ENCODE results near the gene STARD13.

STARD13 gene

GRCh38 chr13:33111414-33112110, 174.0 kb downstream of the STARD13 start:
- DNase-seq (ENCODE audit: low read depth), result no peak

DNA sequence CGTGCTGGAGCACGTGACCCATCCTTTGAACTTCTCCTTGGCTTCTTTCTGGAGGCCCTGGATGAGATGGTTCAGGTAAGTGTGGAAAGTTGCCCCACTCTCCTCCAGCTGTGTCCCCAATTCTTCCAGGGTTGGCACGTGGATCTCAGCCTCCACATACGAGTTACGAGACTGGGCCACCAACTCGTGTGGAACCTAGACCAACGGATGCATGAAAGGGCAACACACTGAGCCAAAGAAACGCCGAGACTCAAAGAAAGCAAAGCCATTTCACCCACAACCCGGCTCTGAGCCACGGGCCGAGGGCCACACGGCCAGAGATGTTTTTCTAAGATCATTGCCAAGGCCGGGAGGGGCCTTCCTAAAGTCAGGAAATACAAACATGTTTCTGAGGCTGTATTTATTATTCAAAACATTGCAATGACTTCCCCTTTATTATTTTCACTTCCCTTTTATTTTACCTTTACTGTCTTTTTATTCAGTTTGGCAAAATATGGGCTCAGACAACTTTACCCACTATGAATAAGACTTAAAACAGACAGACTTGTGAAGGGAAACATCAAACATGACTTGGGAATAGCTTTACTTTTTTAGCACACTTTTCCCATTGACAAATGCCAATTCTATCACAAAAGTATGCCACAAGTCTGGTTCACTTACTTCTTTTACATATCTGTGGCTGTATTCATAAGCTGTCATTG, 174.7 kb downstream of the STARD13 start:
- DNase-seq (ENCODE audit: low read depth), result no peak

DNA sequence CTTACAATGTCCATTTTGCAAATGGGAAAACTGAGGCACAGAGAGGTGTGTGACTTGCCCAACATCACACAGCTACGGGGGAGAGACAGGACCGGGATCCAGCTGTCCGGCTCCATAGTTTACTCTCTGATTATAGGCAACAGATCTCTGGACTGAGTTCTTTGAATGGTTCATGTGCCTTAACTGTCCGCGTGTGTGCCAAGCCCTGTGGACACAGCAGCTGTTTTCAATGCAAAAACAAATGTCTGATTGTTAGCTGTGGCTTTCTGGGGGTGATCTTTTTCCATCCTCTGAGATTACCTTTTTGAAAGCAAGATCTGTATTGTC, 175.2 kb downstream of the STARD13 start:
- DNase-seq (ENCODE audit: low read depth), result no peak

DNA sequence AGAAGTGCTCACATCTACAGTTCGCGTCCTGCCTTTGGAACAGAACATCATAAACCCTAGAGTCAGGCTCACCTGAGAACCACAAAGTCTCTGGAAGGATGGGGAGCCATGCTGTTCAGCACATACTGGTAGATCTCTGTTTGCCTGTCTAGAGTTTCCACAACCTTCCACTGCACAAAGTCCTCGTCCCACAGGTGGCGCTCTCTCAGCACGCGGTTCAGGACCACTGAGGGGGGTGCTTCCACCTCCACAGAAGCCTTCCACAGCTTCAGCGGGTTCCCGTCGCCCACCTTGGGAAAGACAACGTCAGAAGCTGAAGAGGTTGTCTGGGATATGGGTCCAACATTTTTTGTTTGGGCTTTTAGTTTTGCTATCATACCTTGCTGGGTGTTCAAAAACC, 175.8 kb downstream of the STARD13 start:
- no peak for DNase-seq (ENCODE audit: low read depth)

- DNase-seq (ENCODE audit: low read depth), result no peak
Measured at GRCh38 chr13:33109271-33109697, 176.3 kb downstream of the STARD13 start.

GRCh38 chr13:33108620-33109019, 176.9 kb downstream of the STARD13 start:
- no peak for DNase-seq (ENCODE audit: low read depth)

GRCh38 chr13:33107361-33107760, 178.2 kb downstream of the STARD13 start:
- DNase-seq (ENCODE audit: low read depth), result no peak

GRCh38 chr13:33106656-33107360, 178.7 kb downstream of the STARD13 start:
- DNase-seq (ENCODE audit: low read depth), result no peak

GRCh38 chr13:33105387-33106005, 180.1 kb downstream of the STARD13 start:
- no peak for DNase-seq (ENCODE audit: low read depth)

DNA sequence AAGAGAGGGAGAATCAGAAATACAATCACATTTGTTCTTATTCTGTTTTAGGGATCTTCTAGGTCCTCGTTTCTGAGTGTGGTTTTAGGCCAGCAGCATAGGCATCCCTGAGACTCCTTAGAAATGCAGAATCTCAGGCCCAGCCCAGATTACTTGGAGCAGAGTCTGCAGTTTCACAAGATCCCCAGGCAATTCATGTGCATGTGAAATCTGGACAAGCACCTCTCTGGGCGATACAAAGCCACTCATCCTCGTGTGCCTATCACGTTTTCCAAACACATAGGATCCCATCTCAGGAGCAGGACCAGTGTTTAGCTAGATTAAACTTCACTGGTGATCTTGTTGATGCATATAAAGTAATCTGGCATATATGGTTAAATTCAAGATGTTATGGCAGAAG, 182.1 kb downstream of the STARD13 start:
- no peak for DNase-seq (ENCODE audit: low read depth)

- no peak for DNase-seq (ENCODE audit: low read depth)
Measured at GRCh38 chr13:33101835-33102234, 183.7 kb downstream of the STARD13 start.

GRCh38 chr13:33100886-33101285, 184.7 kb downstream of the STARD13 start:
- DNase-seq (ENCODE audit: low read depth), result no peak

DNA sequence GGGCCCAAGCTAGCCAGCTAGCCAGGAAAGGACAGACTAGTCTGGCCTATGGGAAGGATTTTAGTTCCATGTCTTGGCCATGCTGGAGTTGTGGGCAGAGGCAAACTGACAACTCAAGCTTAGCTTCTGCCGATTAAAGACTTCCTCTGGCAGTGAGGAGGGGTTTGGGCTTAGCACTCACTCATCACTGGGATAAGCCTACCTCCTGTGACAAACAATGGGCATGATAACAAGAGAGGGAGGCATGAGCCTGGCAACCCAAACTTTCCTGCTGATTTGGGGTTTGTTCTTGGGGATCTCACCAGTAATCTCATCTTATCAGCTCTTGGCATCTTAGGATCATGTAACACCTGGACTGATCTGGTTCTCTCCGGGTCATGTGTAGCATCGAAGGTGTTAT, 185.7 kb downstream of the STARD13 start:
- no peak for DNase-seq (ENCODE audit: low read depth)

DNA sequence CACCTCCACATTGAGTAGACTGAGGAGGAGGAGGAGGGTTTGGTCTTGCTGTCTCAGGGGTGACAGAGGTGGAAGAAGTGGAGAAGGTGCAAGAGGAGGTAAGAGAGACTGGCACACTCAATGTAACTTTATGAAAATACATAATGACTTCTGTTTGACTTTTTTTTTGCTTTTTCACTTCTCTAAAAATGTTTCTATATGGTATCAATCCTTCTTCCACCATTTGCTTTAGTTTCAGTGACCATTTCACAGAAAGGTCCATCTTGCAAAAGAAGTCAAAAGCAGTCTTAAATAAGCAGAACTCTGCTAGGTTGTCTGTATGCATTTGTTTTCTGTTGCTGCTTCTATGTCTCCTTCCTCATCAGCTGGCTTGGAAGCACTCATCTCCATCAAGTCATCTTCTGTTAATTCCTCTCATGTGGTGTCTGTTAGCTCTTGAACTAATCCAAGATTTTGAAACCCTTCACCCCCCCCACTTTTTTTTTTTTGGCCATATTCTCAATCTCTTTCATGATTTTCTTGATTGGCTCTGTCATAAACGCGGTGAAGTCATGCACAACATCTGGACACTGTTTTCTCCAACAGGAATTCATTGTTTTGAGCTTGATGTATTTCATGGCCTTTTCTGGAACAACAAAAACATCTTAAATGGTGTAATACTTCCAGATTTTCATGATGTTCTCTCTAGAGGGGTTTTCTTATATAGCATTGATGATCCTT, 188.5 kb downstream of the STARD13 start:
- no peak for DNase-seq (ENCODE audit: low read depth)

- no peak for DNase-seq (ENCODE audit: low read depth)
Measured at GRCh38 chr13:33092073-33092987, 193.2 kb downstream of the STARD13 start.

DNA sequence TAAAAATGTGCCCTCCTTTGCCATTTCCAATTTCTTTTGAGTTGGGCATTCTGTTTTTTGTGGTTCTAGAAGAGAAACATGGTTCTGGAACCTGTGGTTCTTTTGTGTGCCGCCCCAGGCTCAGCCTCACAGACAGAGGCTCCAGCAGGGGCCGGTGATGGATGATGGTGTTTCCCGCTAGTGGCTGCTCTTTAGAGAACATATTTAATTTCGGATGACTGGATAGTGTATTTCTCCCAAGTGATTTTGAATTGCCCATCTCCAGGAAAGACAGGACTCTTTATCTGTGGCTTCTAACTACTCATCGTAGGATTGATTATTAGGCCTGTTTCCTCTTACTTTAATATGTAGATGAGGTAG, 194.2 kb downstream of the STARD13 start:
- no peak for DNase-seq (ENCODE audit: low read depth)

GRCh38 chr13:33090755-33091414, 194.7 kb downstream of the STARD13 start:
- DNase-seq (ENCODE audit: low read depth), result no peak

DNA sequence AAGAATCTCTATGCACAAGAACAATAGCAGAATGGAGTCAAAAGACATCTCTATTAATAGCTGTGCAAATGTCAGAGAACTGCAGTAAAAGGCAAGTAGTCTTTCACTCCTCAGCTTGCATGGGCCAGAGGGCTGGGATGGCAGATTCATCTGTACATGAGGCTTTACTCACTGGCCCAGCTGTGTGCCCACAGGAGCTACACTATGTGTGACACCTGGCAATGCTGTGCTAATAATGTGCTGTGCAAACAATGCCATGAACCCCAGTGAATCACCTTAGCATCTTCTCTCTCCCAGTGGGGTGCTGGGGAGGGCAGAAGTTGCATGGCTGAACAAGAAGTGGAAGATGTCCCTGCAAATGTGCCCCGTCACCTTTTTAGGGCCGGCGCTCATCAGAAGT, 196.2 kb downstream of the STARD13 start:
- no peak for DNase-seq (ENCODE audit: low read depth)

DNA sequence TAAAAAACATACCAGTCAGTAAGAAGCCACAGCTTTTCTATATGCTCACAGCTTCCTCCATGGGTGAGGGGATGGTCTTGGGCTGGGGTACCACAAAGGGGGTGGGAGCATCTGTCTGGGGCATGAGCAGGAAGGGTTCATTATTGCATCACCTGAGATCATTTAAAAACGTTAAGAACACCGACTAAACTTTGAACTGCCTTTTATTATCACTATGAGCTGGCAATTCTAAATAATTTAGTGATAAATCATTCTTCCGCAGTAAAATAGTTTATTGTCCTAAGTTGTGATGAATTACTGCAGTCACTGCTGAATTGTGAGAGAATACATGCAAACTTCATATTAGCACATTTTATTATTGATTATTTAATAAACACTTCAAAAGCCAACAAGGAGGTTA, 197.8 kb downstream of the STARD13 start:
- DNase-seq (ENCODE audit: low read depth), result no peak

- DNase-seq (ENCODE audit: low read depth), result no peak
Measured at GRCh38 chr13:33087091-33087490, 198.5 kb downstream of the STARD13 start.

- no peak for DNase-seq (ENCODE audit: low read depth)
Measured at GRCh38 chr13:33083054-33083453, 202.5 kb downstream of the STARD13 start.
